Activated naive CD4-positive, alpha-beta T cell treated with anti-CD3 and anti-CD28 coated beads, Interleukin-2, amount 50 U/mL, for 24 hours (primary cell): Measurements from ENCODE around the gene TMEM18.

Source experiments
- H3K27ac Mint-ChIP-seq: one replicate; pipeline ENCODE4 v1.8.0; 2021; ENCODE audit warnings: mild to moderate bottlenecking, mixed read lengths
- H3K27me3 Mint-ChIP-seq: one replicate; pipeline ENCODE4 v1.8.0; 2021; ENCODE audit warnings: mixed read lengths
- H3K36me3 Mint-ChIP-seq: one replicate; pipeline ENCODE4 v1.8.0; 2021; ENCODE audit warnings: mixed read lengths
- H3K4me1 Mint-ChIP-seq: one replicate; pipeline ENCODE4 v1.8.0; 2021; ENCODE audit warnings: mixed read lengths
- H3K4me3 Mint-ChIP-seq: one replicate; pipeline ENCODE4 v1.8.0; 2021; ENCODE audit warnings: mild to moderate bottlenecking, mixed read lengths
- H3K9me3 Mint-ChIP-seq: one replicate; pipeline ENCODE4 v1.8.0; 2021; ENCODE audit warnings: mixed read lengths

Gene TMEM18

GRCh38 chr2:653645-654425 lies 23.4 kb downstream of the TMEM18 start:
- Mint-ChIP-seq H3K4me3 (no peak overlapping the region), H3K27me3 (no peaks in the 10 kb centered on the region), H3K27ac (no peak overlapping the region), H3K9me3 (no peaks in the 10 kb centered on the region), H3K36me3 (no peaks in the 10 kb centered on the region), H3K4me1 (peaks cover 45% of the 10 kb centered on the region)

- Mint-ChIP-seq H3K27ac (no peak overlapping the region), H3K4me3 (no peak overlapping the region), H3K36me3 (no peaks in the 10 kb centered on the region), H3K9me3 (no peaks in the 10 kb centered on the region), H3K4me1 (peaks cover 45% of the 10 kb centered on the region), H3K27me3 (no peaks in the 10 kb centered on the region)
Measured at GRCh38 chr2:652881-653480, 24.2 kb downstream of the TMEM18 start.

GRCh38 chr2:651951-652373 lies 25.2 kb downstream of the TMEM18 start:
- no peak overlapping the region for H3K27ac Mint-ChIP-seq
- H3K9me3 Mint-ChIP-seq, result no peaks in the 10 kb centered on the region
- H3K36me3 Mint-ChIP-seq, result no peaks in the 10 kb centered on the region
- H3K27me3 Mint-ChIP-seq, result no peaks in the 10 kb centered on the region
- peaks cover 36% of the 10 kb centered on the region for H3K4me1 Mint-ChIP-seq
- no peak overlapping the region for H3K4me3 Mint-ChIP-seq

- Mint-ChIP-seq H3K27ac (no peak overlapping the region), H3K4me1 (peaks cover 22% of the 10 kb centered on the region), H3K9me3 (no peaks in the 10 kb centered on the region), H3K27me3 (peaks cover 2% of the 10 kb centered on the region), H3K4me3 (no peak overlapping the region), H3K36me3 (no peaks in the 10 kb centered on the region)
Measured at GRCh38 chr2:650343-651310, 26.6 kb downstream of the TMEM18 start.

- Mint-ChIP-seq H3K27ac (no peak overlapping the region), H3K9me3 (no peaks in the 10 kb centered on the region), H3K27me3 (peaks cover 2% of the 10 kb centered on the region), H3K4me3 (no peak overlapping the region), H3K36me3 (no peaks in the 10 kb centered on the region), H3K4me1 (peaks cover 14% of the 10 kb centered on the region)
Measured at GRCh38 chr2:649426-650342, 27.5 kb downstream of the TMEM18 start.

GRCh38 chr2:648476-649424 lies 28.5 kb downstream of the TMEM18 start:
- no peak overlapping the region for H3K4me3 Mint-ChIP-seq
- peaks cover 2% of the 10 kb centered on the region for H3K27me3 Mint-ChIP-seq
- H3K4me1 Mint-ChIP-seq, result peaks cover 10% of the 10 kb centered on the region

GRCh38 chr2:647691-648231 lies 29.4 kb downstream of the TMEM18 start:
- no peaks in the 10 kb centered on the region for H3K36me3 Mint-ChIP-seq
- peaks cover 2% of the 10 kb centered on the region for H3K27me3 Mint-ChIP-seq
- no peak overlapping the region for H3K4me3 Mint-ChIP-seq
- peaks cover 3% of the 10 kb centered on the region for H3K4me1 Mint-ChIP-seq
- no peaks in the 10 kb centered on the region for H3K9me3 Mint-ChIP-seq
- H3K27ac Mint-ChIP-seq, result no peak overlapping the region

More at GRCh38 chr2:648476-649424, 28.5 kb downstream of the TMEM18 start:
- H3K27ac Mint-ChIP-seq, result no peak overlapping the region
- H3K36me3 Mint-ChIP-seq, result no peaks in the 10 kb centered on the region
- no peaks in the 10 kb centered on the region for H3K9me3 Mint-ChIP-seq

- H3K27me3 Mint-ChIP-seq, result peaks cover 2% of the 10 kb centered on the region
Measured at GRCh38 chr2:647003-647560, 30.1 kb downstream of the TMEM18 start.

GRCh38 chr2:644871-645270 lies 32.3 kb downstream of the TMEM18 start:
- Mint-ChIP-seq H3K27me3 (peaks cover 2% of the 10 kb centered on the region), H3K4me3 (no peak overlapping the region), H3K9me3 (no peaks in the 10 kb centered on the region), H3K4me1 (no peaks in the 10 kb centered on the region), H3K27ac (no peak overlapping the region), H3K36me3 (no peaks in the 10 kb centered on the region)

More at GRCh38 chr2:647003-647560, 30.1 kb downstream of the TMEM18 start:
- Mint-ChIP-seq H3K36me3 (no peaks in the 10 kb centered on the region), H3K4me3 (no peak overlapping the region), H3K9me3 (no peaks in the 10 kb centered on the region), H3K4me1 (no peaks in the 10 kb centered on the region), H3K27ac (no peak overlapping the region)

- no peaks in the 10 kb centered on the region for H3K9me3 Mint-ChIP-seq
- no peaks in the 10 kb centered on the region for H3K36me3 Mint-ChIP-seq
- no peak overlapping the region for H3K27ac Mint-ChIP-seq
Measured at GRCh38 chr2:643761-644160, 33.4 kb downstream of the TMEM18 start.

GRCh38 chr2:643334-643733 lies 33.9 kb downstream of the TMEM18 start:
- Mint-ChIP-seq H3K27ac (no peak overlapping the region), H3K4me1 (no peaks in the 10 kb centered on the region), H3K36me3 (no peaks in the 10 kb centered on the region), H3K27me3 (peaks cover 2% of the 10 kb centered on the region), H3K9me3 (no peaks in the 10 kb centered on the region), H3K4me3 (no peak overlapping the region)

More at GRCh38 chr2:643761-644160, 33.4 kb downstream of the TMEM18 start:
- H3K27me3 Mint-ChIP-seq, result peaks cover 2% of the 10 kb centered on the region
- H3K4me3 Mint-ChIP-seq, result no peak overlapping the region
- no peaks in the 10 kb centered on the region for H3K4me1 Mint-ChIP-seq

GRCh38 chr2:641872-642815 lies 35.1 kb downstream of the TMEM18 start:
- Mint-ChIP-seq H3K36me3 (no peaks in the 10 kb centered on the region), H3K27me3 (peaks cover 2% of the 10 kb centered on the region), H3K27ac (no peak overlapping the region), H3K9me3 (no peaks in the 10 kb centered on the region), H3K4me1 (peaks cover 1% of the 10 kb centered on the region), H3K4me3 (no peak overlapping the region)
